ENCODE measurements around the gene IRGC.

Gene IRGC

DNA sequence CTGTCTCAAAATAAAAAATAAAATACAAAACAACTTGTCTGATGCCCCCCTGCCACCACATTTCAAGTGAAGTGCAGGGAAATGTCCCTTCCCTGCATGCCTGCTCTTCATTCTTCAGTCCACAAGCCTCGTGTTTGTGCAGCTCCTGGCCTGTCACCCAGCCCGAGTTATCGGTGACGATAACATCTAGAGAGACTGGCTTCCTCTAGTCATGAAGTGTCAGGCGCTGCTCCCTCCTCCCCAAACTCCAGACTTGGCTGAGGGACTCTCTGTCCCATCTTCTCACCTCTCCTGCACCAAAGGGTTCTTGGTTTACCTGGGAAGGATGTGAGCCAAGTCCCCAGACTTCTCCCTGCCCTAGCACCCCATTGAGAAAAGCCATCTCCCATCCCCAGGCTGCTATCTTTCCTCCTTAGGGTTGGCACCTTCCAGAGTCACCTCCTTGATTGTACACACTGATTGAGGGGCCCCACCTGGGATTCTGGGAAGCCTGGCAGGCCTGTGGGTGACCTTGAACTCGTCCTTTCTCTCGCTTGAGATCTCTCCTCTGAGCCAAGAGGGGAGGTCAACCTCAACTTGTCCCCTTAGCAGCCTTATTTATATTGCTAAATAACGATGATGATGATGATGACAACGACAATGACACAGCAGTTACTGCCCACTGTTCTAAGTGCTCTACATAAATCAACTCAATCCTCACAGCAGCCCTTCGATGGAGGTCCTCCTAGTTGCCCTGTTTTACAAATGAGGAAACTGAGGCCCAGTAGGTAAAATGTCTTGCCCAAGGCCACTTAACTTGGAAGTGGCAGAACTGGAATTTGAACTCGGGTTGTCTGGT lies 32.8 kb upstream of the IRGC start:
- TF ChIP-seq JUND (IDR thresholded peaks at IDR 0.05; ENCODE audit: low read depth), result no peak
- in situ Hi-C loops (cut with HindIII; ENCODE audit: low pct_unique_long_range_greater_than_20kb, low sequenced_read_pairs), result no loop called here
- no peak for DNase-seq (ENCODE audit: low read depth in 1 of 2, low spot score in 1 of 2)

DNA sequence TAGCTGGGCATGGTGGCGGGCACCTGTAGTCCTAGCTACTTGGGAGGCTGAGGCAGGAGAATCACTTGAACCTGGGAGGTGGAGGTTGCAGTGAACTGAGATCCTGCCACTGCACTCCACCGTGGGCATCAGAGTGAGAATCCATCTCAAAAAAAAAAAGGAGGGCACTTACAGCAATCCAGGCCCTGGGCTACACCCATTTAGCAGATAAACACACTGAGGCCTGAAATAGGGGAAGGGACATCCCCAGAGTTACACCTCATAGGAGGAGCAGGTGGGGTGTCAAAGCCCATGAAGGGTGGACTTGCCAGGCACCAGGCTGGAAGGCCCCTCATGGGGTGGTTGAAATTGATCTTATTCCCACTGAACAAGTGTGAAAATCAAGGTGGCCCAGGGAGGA lies 32.0 kb upstream of the IRGC start:
- TF ChIP-seq JUND (IDR thresholded peaks at IDR 0.05; ENCODE audit: low read depth), result no peak
- DNase-seq (ENCODE audit: low read depth in 1 of 2, low spot score in 1 of 2), result no peak
- in situ Hi-C loops (cut with HindIII; ENCODE audit: low pct_unique_long_range_greater_than_20kb, low sequenced_read_pairs), result no loop called here

DNA sequence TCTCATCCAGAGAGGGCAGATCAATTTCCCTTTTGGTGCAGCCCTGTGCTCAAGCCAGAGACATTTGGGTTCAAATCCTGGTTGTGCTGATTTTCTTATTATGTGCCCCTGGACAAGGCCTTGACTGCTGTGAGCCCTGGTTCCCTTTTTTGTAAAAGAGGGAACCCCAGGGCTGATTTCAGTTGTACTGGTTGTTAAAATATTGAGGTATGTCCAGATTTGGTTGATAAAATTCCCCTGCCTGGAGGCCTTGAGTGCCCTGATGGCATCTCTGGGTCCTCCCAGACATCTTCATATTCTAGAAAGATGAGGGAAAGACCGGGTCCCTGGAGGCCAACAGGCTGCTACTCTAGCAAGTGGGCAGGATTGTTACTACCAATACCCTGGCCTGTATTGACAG lies 31.6 kb upstream of the IRGC start:
- in situ Hi-C loops (cut with HindIII; ENCODE audit: low pct_unique_long_range_greater_than_20kb, low sequenced_read_pairs), result no loop called here
- DNase-seq (ENCODE audit: low read depth in 1 of 2, low spot score in 1 of 2), result no peak
- no peak for TF ChIP-seq JUND (IDR thresholded peaks at IDR 0.05; ENCODE audit: low read depth)

DNA sequence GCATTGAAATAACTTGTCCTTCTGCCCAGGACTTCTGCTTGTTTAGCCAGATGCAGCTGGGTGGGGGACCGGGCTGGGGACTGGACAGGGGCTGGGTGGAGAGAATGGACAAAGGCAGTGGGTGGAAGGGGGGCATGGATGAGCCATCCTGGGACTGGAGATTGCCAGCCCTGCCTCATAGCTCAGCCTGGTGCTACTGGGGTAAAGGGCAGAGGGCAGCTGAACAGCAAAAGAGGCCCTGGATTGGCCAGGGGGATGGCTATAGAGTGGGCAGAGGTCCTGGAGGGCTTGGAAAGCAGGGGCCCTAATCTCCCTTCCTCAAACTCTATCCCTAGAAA lies 28.2 kb upstream of the IRGC start:
- TF ChIP-seq JUND (IDR thresholded peaks at IDR 0.05; ENCODE audit: low read depth), result no peak
- in situ Hi-C loops (cut with HindIII; ENCODE audit: low pct_unique_long_range_greater_than_20kb, low sequenced_read_pairs), result no loop called here
- no peak for DNase-seq (ENCODE audit: low read depth in 1 of 2, low spot score in 1 of 2)

DNA sequence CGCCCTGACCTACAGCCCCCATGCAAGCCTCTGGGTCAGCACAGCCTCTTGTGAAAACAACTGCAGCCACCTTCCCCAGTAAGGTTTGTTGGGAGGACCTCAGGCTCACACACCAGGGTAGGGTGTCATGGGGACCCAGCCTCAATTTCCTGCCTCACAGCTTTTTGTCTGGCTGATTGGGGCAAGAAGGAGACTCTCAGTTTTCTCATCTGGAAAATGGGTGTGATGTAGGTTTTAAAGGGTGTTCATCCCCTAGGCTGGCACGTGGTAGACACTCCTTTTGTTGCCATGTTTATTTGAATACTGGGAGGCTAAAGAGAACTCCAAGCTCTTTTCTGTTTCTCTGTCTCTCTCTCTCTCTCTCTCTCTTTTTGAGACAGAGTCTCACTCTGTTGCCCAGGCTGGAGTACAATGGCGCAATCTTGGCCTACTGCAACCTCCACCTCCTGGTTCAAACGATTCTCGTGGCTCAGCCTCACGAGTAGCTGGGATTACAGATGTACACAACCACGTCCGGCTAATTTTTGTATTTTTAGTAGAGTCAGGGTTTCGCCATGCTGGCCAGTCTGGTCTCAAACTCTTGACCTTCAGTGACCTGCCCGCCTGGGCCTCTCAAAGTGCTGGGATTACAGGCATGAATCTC lies 27.7 kb upstream of the IRGC start:
- no peak for DNase-seq (ENCODE audit: low read depth in 1 of 2, low spot score in 1 of 2)
- no peak for TF ChIP-seq JUND (IDR thresholded peaks at IDR 0.05; ENCODE audit: low read depth)
- in situ Hi-C loops (cut with HindIII; ENCODE audit: low pct_unique_long_range_greater_than_20kb, low sequenced_read_pairs), result no loop called here

DNA sequence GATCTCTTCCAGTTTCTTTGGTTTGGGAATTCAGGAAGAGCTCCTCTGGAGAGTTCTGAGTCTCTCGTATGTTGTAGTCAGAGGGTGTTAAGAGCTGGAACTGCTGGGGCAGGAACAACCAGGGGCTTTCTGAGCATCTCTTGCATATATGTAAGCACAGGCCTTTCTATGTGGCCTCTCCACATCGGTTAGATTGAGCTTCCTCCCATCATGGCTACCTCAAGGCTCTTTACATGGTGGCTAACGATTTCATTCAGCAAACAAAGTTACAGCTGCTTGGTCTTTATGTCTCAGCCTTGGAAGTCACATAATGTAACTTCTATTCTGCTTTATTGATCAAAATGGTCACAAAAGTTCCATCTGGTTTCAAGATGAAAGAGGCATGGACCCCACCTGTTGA lies 25.4 kb upstream of the IRGC start:
- in situ Hi-C loops (cut with HindIII; ENCODE audit: low pct_unique_long_range_greater_than_20kb, low sequenced_read_pairs), result no loop called here
- DNase-seq (ENCODE audit: low read depth in 1 of 2, low spot score in 1 of 2), result no peak
- TF ChIP-seq JUND (IDR thresholded peaks at IDR 0.05; ENCODE audit: low read depth), result no peak

DNA sequence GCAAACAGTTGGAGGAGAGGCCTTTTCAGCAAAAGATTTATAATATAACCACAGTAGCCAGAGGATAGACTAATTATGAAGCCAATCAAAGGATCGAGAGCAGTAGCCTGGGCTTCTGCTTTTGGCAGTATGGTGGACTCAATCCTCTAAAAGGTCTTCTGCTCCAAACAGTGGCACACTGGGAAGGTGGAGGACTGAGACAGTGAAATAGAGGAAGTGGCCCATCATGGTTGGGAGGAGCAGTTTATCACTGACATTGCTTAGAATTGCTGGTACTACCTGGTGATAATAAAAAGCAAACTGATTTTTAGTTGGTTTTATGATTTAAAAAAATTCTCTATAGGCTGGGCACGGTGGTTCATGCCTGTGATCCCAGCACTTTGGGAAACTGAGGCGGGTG lies 25.0 kb upstream of the IRGC start:
- no peak for TF ChIP-seq JUND (IDR thresholded peaks at IDR 0.05; ENCODE audit: low read depth)
- in situ Hi-C loops (cut with HindIII; ENCODE audit: low pct_unique_long_range_greater_than_20kb, low sequenced_read_pairs), result no loop called here
- no peak for DNase-seq (ENCODE audit: low read depth in 1 of 2, low spot score in 1 of 2)

DNA sequence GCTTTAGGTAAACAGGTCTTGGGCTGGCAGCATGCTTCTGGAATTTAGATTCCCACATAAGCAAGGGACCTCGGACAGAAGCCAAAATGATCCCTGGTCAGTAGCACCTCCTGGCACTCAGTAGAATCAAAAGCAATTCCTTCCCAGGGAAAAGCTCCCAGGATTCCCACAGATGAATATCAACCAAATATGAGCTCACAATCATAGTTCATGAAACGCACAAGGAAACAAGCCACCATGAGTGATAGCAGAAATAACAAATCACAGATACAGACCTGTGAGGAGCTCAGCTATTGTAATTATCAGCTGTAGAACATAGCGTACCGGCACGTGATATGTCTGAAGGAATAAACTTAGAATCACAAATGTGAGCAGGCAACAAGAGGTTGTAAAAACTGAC lies 24.1 kb upstream of the IRGC start:
- in situ Hi-C loops (cut with HindIII; ENCODE audit: low pct_unique_long_range_greater_than_20kb, low sequenced_read_pairs), result no loop called here
- no peak for DNase-seq (ENCODE audit: low read depth in 1 of 2, low spot score in 1 of 2)
- no peak for TF ChIP-seq JUND (IDR thresholded peaks at IDR 0.05; ENCODE audit: low read depth)

DNA sequence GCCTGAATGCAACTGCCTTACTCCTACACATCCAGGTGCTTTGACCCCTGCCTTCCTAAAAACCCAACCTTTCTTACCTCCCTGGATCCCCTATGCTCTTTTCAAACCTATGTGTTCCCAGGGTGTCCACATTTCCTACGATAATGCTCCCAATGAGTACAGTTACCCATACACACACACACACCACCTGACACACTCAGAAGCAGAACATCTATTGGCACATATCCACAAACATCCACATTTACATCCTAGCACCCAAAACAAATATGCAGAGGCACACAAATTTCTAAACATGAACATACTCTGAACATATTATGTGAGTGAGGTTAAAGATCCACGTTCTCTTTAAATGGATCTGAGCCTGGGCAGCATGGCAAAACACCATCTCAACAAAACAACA lies 23.5 kb upstream of the IRGC start:
- in situ Hi-C loops (cut with HindIII; ENCODE audit: low pct_unique_long_range_greater_than_20kb, low sequenced_read_pairs), result no loop called here
- TF ChIP-seq JUND (IDR thresholded peaks at IDR 0.05; ENCODE audit: low read depth), result no peak
- DNase-seq (ENCODE audit: low read depth in 1 of 2, low spot score in 1 of 2), result no peak

DNA sequence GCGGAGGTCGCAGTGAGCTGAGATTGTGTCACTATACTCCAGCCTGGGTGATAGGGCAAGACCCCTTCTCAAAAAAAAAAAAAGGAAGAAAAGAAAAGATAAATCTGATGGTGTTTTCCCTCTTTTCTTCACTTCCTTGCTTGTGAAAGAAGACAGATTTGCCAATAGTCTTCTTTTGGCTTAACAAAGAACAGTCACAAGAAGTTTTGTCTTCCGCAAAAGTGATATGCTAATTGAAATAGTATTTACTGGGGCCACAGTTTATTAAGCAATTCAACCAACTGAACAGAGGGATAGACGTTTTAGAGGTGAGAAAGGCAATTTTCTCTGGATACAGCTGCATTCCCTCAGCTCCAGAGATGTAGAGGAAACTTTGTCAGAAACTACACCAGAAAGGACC lies 23.0 kb upstream of the IRGC start:
- in situ Hi-C loops (cut with HindIII; ENCODE audit: low pct_unique_long_range_greater_than_20kb, low sequenced_read_pairs), result no loop called here
- DNase-seq (ENCODE audit: low read depth in 1 of 2, low spot score in 1 of 2), result no peak
- TF ChIP-seq JUND (IDR thresholded peaks at IDR 0.05; ENCODE audit: low read depth), result no peak

DNA sequence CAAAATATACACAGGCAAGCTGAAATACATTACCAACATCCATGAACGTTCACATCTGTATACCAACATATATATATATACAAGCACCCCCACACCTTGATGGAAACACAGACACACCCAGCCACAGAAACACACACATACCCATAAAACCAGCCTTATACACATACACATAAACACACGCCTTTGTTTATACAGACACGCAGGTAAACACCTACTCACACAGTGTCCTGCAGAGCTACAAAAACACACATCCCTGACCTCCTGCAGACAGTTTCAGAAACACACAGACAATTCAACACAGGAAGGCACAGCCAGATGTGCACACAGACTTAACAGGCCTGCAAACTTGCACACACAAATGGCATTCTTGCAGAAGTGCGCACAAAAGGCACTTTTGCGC lies 21.3 kb upstream of the IRGC start:
- no peak for DNase-seq (ENCODE audit: low read depth in 1 of 2, low spot score in 1 of 2)
- no peak for TF ChIP-seq JUND (IDR thresholded peaks at IDR 0.05; ENCODE audit: low read depth)
- in situ Hi-C loops (cut with HindIII; ENCODE audit: low pct_unique_long_range_greater_than_20kb, low sequenced_read_pairs), result no loop called here

DNA sequence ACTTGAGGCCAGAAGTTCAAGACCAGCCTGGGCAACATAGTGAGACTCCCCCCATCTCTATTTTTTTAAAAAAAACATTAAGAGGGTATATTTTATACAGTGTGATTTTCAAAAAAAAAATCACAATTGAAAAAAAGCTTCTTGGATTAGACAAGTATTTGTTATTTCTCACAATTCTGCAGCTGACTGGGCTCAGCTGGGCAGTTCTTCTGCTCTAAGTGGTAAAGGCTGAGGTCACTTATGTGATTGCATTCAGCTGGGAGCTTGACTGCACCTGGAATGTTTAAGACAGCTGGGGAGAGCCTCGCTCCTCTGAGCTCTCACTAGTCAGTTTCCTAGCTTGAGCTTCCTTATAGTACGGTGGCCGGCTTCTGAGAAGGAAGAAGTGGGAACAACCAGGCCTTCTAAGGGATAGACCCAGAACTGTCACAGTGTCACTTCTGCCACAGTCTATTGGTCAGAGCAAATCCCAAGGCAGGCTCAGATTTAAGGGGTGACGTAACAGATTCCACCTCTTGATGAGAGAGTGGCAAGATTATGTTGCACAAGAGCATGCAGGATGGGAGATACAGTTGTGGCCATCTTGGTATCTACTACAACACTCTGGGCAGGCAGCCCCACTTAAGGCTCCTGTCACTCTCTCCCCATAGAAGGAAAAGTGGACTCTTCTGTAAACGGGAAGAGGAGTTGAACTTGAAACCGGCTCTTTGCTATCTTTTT lies 19.7 kb upstream of the IRGC start:
- in situ Hi-C loops (cut with HindIII; ENCODE audit: low pct_unique_long_range_greater_than_20kb, low sequenced_read_pairs), result no loop called here
- no peak for TF ChIP-seq JUND (IDR thresholded peaks at IDR 0.05; ENCODE audit: low read depth)
- DNase-seq (ENCODE audit: low read depth in 1 of 2, low spot score in 1 of 2), result no peak

DNA sequence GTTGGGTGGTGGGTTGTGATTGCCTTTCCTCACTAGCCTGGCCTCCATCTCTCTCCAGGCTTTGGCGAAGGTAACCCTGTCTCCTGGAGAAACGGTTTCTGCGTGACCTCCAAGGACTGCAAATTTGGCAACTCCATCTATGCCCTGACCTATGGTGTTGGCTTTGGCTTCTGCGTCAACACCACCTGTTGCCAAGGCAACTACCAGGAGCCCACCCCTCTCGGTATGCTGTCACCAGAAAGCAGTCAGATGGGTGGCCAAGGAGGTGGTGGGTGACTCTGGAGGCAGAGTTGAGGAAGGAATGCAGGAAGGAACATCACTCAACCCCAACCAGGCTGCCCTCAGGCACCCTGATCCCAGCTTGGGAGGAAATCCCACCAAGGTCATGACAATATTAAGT lies 18.6 kb upstream of the IRGC start:
- TF ChIP-seq JUND (IDR thresholded peaks at IDR 0.05; ENCODE audit: low read depth), result no peak
- DNase-seq (ENCODE audit: low read depth in 1 of 2, low spot score in 1 of 2), result no peak
- in situ Hi-C loops (cut with HindIII; ENCODE audit: low pct_unique_long_range_greater_than_20kb, low sequenced_read_pairs), result no loop called here
